Measurements from ENCODE around the gene ERG. TPM values are rescaled to one million over a fixed set of nuclear protein-coding genes. Genes with fewer than 3 reads are reported as not detected.

Gene ERG
- total RNA-seq, 1 experiment from 2014 or later, result 4.5 TPM

GRCh38 chr21:38350684-38351083 is 147.6 kb downstream of the ERG start (continued):
- no peak for TF ChIP-seq ZNF263 (CRISPR knock-in tag; IDR thresholded peaks at IDR 0.05; ENCODE audit: low read depth)
- TF ChIP-seq, protein P1, sequence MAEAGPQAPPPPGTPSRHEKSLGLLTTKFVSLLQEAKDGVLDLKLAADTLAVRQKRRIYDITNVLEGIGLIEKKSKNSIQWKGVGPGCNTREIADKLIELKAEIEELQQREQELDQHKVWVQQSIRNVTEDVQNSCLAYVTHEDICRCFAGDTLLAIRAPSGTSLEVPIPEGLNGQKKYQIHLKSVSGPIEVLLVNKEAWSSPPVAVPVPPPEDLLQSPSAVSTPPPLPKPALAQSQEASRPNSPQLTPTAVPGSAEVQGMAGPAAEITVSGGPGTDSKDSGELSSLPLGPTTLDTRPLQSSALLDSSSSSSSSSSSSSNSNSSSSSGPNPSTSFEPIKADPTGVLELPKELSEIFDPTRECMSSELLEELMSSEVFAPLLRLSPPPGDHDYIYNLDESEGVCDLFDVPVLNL (CRISPR knock-in tag; IDR thresholded peaks at IDR 0.05; ENCODE audit: borderline replicate concordance, low read depth), result no peak
- TF ChIP-seq, protein P2, sequence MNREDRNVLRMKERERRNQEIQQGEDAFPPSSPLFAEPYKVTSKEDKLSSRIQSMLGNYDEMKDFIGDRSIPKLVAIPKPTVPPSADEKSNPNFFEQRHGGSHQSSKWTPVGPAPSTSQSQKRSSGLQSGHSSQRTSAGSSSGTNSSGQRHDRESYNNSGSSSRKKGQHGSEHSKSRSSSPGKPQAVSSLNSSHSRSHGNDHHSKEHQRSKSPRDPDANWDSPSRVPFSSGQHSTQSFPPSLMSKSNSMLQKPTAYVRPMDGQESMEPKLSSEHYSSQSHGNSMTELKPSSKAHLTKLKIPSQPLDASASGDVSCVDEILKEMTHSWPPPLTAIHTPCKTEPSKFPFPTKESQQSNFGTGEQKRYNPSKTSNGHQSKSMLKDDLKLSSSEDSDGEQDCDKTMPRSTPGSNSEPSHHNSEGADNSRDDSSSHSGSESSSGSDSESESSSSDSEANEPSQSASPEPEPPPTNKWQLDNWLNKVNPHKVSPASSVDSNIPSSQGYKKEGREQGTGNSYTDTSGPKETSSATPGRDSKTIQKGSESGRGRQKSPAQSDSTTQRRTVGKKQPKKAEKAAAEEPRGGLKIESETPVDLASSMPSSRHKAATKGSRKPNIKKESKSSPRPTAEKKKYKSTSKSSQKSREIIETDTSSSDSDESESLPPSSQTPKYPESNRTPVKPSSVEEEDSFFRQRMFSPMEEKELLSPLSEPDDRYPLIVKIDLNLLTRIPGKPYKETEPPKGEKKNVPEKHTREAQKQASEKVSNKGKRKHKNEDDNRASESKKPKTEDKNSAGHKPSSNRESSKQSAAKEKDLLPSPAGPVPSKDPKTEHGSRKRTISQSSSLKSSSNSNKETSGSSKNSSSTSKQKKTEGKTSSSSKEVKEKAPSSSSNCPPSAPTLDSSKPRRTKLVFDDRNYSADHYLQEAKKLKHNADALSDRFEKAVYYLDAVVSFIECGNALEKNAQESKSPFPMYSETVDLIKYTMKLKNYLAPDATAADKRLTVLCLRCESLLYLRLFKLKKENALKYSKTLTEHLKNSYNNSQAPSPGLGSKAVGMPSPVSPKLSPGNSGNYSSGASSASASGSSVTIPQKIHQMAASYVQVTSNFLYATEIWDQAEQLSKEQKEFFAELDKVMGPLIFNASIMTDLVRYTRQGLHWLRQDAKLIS (CRISPR knock-in tag; IDR thresholded peaks at IDR 0.05; ENCODE audit: borderline replicate concordance), result no peak
- no peak for TF ChIP-seq NFYB (CRISPR knock-in tag; conservative IDR thresholded peaks at IDR 0.05; ENCODE audit: low read depth)
- TF ChIP-seq E2F1 (CRISPR knock-in tag; IDR thresholded peaks at IDR 0.05), result no peak
- TF ChIP-seq JAZF1 (CRISPR knock-in tag; IDR thresholded peaks at IDR 0.05), result no peak

- CTCF ChIA-PET, result interaction anchor here (4.6 kb wide), 1 partner anchor 181 kb away, joined by 194 read pairs; no protein-coding TSS in a partner anchor
- POLR2A ChIA-PET, result no interaction called here
- DNase-seq (ENCODE audit: low spot score) (no peak), ATAC-seq (no peak)
- TF ChIP-seq TEAD4 (CRISPR knock-in tag; IDR thresholded peaks at IDR 0.05), result no peak
- no peak for TF ChIP-seq PRRX2 (CRISPR knock-in tag; IDR thresholded peaks at IDR 0.05)
- TF ChIP-seq EMX1 (CRISPR knock-in tag; IDR thresholded peaks at IDR 0.05), result no peak
- H3K9me3 Mint-ChIP-seq, result no peaks in the 10 kb centered on the region
- H3K4me3 Mint-ChIP-seq, result no peak overlapping the region
- H3K27ac Mint-ChIP-seq, result no peak overlapping the region
- H3K27me3 Mint-ChIP-seq (ENCODE audit: low read depth), result peaks cover 26% of the 10 kb centered on the region
- no peaks in the 10 kb centered on the region for H3K36me3 Mint-ChIP-seq
- peaks cover 25% of the 10 kb centered on the region for H3K4me1 Mint-ChIP-seq
These were observed 148.3 kb downstream of the ERG start for GRCh38 chr21:38349977-38350376.

- Mint-ChIP-seq H3K36me3 (no peaks in the 10 kb centered on the region), H3K27me3 (ENCODE audit: low read depth) (peaks cover 25% of the 10 kb centered on the region), H3K27ac (no peak overlapping the region), H3K4me3 (no peak overlapping the region), H3K4me1 (peaks cover 25% of the 10 kb centered on the region), H3K9me3 (no peaks in the 10 kb centered on the region)
- CTCF ChIA-PET, result interaction anchor here (1.8 kb wide), 1 partner anchor 179 kb away, joined by 5 read pairs; no protein-coding TSS in a partner anchor
- DNase-seq (ENCODE audit: low spot score) (no peak), ATAC-seq (no peak)
- POLR2A ChIA-PET, result no interaction called here
- TF ChIP-seq ZNF396 (CRISPR knock-in tag; IDR thresholded peaks at IDR 0.05; ENCODE audit: borderline replicate concordance) (no peak), ZNF425 (CRISPR knock-in tag; conservative IDR thresholded peaks at IDR 0.05) (no peak), E2F1 (CRISPR knock-in tag; IDR thresholded peaks at IDR 0.05) (no peak), E2F5 (CRISPR knock-in tag; IDR thresholded peaks at IDR 0.05) (no peak), IRF1 (CRISPR knock-in tag; IDR thresholded peaks at IDR 0.05) (no peak)
- TF ChIP-seq, protein P2 (CRISPR knock-in tag; IDR thresholded peaks at IDR 0.05; ENCODE audit: borderline replicate concordance), result no peak
These were observed 149.0 kb downstream of the ERG start for GRCh38 chr21:38349111-38349746.

All from WTC11 (cell line).